ENCODE measurements around the gene ADARB2.
"Not testable (repeated sequence)": the region's sequence is repeated elsewhere in the genome, so short reads cannot be mapped to it uniquely, and the experiment has no call there.

ADARB2 gene

DNA sequence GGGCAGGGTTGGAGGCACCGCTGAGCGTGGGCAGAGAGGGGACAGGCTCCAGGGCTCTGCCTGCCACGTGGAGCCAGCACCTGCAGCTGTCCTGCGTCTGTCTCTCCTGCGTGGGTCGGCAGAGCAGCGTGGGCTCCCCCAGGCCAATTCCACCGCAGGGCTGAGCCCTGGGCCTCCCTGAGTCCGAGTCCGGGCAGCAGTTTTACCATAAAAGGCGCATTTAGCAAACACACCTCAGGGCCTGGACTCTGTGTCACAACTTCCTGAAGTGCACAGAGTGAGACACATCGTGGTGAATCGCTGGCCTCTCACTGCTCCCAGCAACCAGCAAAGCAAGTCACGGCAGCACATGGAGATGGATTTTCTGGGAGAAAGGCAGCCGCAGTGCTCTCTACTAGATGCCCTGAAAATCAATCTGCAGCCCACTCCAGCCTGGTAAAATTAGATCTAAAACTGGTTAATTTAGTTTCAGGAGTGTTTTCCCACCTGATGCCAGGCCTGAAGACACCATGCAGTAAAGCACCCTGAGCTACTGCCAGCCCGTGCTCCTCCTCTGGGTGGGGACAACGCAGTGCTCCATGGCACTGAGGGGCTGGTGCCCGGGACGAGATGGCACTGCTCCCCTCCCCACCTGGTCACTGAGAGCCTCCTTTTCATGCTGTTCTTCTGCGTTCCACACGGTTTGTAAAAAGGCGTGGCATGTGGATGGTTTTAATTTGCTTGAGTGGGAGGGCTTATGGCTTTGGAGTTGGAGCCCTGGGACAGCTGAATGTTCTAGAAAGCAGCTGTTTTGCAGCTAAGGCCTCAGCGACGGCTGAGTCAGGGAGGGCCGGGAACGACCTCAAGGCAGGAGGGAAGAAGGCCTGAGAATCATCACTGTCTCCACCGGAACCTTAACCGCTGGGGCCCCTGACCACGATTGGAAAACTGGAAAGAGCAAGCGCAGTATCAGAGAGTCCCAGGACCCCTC lies 336.9 kb downstream of the ADARB2 start:
- H3K27me3 ChIP-seq, result no peaks in the 10 kb centered on the region
- H3K36me3 ChIP-seq, result no peaks in the 10 kb centered on the region
- H3K9me3 ChIP-seq, result no peaks in the 10 kb centered on the region
- no peak overlapping the region for H3K27ac ChIP-seq
- TF ChIP-seq Cebpa-rat (IDR thresholded peaks at IDR 0.05), result no peak
- no peak overlapping the region for H3K4me3 ChIP-seq
- peak overlapping the region; percentile 28; the same call in 1 of the 2 replicates for H3K4me2 ChIP-seq
- H4K20me1 ChIP-seq, result no peaks in the 10 kb centered on the region
- peaks cover 11% of the 10 kb centered on the region for H3K4me1 ChIP-seq
- H3K9ac ChIP-seq, result no peak overlapping the region

DNA sequence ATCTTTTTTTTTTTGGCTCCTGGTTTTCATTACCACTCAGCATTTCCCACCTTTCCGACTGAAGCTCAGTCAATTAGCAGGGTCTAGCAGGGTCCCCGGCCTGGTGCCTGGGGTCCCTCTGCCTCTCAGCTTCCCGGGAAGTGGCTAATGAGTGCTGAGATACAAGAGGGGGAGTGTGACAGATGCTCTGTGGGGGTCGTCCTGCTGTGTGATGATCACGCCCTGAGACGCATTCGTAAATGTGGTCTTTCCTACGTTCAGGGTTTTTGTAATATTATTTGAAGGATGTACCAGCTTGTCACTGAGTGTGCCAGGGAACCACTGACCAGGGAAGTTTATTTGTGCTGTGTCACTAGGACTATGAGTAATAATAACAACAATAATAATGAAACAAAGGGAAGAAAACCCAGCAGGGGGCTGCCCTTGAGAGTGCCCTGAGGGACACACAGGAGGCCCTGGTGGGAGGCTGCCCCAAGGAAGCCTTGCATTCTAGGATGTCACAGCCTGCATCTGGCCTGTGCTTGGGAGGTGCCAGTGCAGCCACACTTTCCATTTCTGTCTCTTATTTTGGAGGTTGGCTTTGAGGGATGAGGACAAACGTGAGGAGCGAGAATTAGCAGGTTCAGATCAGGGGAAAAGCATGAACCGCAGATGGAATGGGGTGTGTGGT lies 337.8 kb downstream of the ADARB2 start:
- H3K4me2 ChIP-seq, result peak overlapping the region; percentile 28; the same call in 1 of the 2 replicates
- H3K4me1 ChIP-seq, result peaks cover 11% of the 10 kb centered on the region
- no peak overlapping the region for H3K27ac ChIP-seq
- no peaks in the 10 kb centered on the region for H3K9me3 ChIP-seq
- H3K9ac ChIP-seq, result no peak overlapping the region
- no peaks in the 10 kb centered on the region for H3K27me3 ChIP-seq
- no peak overlapping the region for H3K4me3 ChIP-seq
- no peaks in the 10 kb centered on the region for H3K36me3 ChIP-seq
- no peak for TF ChIP-seq Cebpa-rat (IDR thresholded peaks at IDR 0.05)
- H4K20me1 ChIP-seq, result no peaks in the 10 kb centered on the region

DNA sequence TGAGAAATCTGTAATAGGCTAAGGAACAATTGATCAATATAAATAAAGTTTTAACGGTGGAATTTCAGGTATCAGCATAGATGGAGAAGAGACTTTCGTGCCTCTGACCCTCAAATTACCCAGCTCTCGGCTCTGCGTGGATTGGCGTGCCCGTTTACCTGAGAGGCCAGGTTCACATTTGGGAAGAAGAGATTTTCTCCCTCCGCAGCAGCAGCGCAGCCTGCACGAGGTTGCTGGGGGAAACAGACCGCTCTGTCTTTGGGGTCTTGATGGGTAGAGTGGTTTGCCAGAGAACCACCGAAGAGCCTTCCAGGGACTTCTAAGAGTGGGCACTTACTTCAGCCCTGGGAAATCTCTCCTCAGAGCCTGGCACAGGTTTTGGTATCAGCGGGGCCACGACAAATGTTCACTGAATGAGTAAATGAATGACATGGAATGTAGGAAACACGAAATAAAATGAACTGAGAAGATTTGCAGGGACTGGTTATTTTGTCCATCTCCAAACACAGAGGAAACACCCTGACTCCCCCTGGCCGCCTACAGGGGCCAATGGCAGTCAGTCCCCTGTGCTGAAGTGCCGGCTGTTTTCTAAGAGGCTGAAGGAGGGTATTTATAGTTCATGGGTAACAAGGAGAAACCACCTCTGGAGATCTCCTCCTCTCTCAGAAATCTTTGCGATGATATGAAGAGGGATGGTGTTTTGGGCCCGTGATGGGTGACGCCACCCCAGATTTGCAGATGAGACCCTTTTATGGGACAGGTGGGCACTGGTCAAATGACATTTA lies 338.5 kb downstream of the ADARB2 start:
- H3K27ac ChIP-seq, result no peak overlapping the region
- peaks cover 11% of the 10 kb centered on the region for H3K4me1 ChIP-seq
- H3K36me3 ChIP-seq, result no peaks in the 10 kb centered on the region
- H3K9me3 ChIP-seq, result no peaks in the 10 kb centered on the region
- H3K4me2 ChIP-seq, result no peak overlapping the region
- no peak overlapping the region for H3K4me3 ChIP-seq
- no peaks in the 10 kb centered on the region for H3K27me3 ChIP-seq
- no peaks in the 10 kb centered on the region for H4K20me1 ChIP-seq
- no peak for TF ChIP-seq Cebpa-rat (IDR thresholded peaks at IDR 0.05)
- H3K9ac ChIP-seq, result no peak overlapping the region

DNA sequence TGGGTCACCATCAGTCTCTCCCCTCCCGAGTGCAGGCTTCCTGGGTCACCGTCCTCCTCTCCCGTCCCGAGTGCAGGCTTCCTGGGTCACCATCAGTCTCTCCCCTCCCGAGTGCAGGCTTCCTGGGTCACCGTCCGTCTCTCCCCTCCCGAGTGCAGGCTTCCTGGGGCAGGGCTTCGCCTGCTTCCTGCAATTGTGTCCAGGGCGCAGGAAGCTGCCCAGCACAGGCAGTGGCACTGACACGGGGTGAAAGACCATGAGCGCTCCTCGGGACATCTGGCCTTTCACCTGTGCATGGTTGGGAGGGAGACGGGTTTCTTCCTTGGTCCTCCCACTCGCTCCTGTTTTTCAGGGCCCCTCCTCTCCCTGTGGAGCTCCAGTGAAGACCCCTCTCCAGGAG lies 339.2 kb downstream of the ADARB2 start:
- not testable (repeated sequence) for H3K36me3 ChIP-seq, H3K27ac ChIP-seq, H3K9ac ChIP-seq, H3K9me3 ChIP-seq, H3K4me2 ChIP-seq, H3K4me3 ChIP-seq, H3K27me3 ChIP-seq, H4K20me1 ChIP-seq
- H3K4me1 ChIP-seq, result peaks cover 11% of the 10 kb centered on the region

DNA sequence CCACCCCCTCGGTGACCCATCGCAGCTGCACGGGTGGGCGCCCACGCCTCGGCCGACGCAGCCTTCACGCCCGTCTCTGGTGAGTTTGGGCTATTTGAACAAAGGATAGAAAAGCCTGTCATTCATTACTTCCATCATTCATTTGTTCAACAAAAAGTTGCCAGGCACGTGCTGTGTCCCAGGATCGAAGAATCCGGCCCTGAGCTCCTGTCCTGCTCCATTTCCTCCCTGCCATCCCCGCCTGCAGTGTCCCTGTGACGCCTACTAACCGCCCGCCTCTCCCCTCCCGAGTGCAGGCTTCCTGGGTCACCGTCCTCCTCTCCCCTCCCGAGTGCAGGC lies 341.1 kb downstream of the ADARB2 start:
- no peaks in the 10 kb centered on the region for H3K36me3 ChIP-seq
- no peak overlapping the region for H3K4me3 ChIP-seq
- no peaks in the 10 kb centered on the region for H4K20me1 ChIP-seq
- H3K4me2 ChIP-seq, result no peak overlapping the region
- H3K27me3 ChIP-seq, result no peaks in the 10 kb centered on the region
- H3K9me3 ChIP-seq, result no peaks in the 10 kb centered on the region
- no peak for TF ChIP-seq Cebpa-rat (IDR thresholded peaks at IDR 0.05)
- H3K9ac ChIP-seq, result no peak overlapping the region
- peaks cover 11% of the 10 kb centered on the region for H3K4me1 ChIP-seq
- H3K27ac ChIP-seq, result no peak overlapping the region

DNA sequence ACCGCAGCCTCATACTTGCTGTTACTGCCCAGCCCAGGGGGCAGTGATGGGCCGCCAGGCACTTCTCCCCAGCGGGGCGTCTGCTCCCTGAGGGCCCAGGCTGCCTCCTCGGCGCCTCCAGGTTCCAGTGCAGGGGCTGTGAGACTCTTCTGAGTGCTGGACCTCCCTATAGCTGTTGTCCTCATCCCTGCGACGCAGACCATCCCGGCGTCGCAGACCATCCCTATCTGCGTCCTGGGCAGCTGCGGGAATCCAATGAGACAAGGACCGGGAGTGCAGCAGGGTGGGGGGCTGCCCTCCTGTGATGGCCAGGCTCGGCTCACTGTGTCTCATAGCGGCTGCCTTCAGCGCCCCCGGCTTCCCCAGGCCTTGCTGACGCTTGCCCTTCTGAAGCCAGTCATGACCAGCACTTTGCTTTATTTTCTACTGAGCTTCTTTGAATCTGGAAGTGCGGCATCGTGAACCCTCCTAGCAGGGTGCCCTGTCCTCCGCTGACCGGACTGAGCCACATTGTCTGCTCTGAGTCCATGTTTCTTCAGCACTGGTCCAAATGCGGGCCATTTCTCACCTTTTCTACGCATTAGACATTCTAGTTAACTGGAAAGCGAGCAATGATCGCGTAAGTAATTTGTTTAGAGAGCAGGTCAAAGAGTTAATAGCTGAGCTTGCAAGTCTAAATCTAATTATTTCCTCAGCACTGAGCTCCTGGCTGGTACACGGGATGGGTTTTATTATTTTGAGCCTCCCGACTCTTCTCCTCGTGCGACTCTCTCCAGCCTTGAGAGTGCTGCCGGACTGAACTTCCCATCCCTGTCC lies 341.6 kb downstream of the ADARB2 start:
- Histone ChIP-seq H3K4me2 (no peak overlapping the region), H3K27me3 (no peaks in the 10 kb centered on the region), H3K27ac (no peak overlapping the region), H3K4me3 (no peak overlapping the region), H4K20me1 (no peaks in the 10 kb centered on the region), H3K36me3 (no peaks in the 10 kb centered on the region), H3K9me3 (no peaks in the 10 kb centered on the region), H3K4me1 (peaks cover 9% of the 10 kb centered on the region), H3K9ac (no peak overlapping the region)
- no peak for TF ChIP-seq Cebpa-rat (IDR thresholded peaks at IDR 0.05)

DNA sequence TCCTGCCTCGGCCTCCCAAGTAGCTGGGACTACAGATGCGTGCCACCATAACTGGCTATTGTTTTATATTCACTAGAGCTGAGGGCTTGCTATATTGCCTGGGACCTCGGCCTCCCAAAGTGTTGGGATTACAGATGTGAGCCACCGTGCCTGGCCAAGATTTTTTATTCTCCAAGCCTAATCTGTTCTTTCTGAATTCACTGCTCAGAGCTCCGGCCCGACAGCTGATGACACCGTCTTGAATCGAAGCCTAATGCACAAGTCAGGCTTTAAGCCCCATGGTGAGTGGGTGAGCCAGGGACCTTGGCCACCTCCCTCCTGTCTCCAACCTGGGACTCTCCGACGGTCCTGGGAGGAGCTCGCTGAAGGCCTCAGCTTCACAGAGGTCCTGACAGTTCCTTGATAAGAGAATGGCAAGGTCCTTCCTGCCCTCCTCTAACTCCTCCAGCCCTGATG lies 342.3 kb downstream of the ADARB2 start:
- H3K9me3 ChIP-seq, result no peaks in the 10 kb centered on the region
- no peaks in the 10 kb centered on the region for H3K27me3 ChIP-seq
- H3K4me2 ChIP-seq, result no peak overlapping the region
- peaks cover 2% of the 10 kb centered on the region for H3K4me1 ChIP-seq
- no peak overlapping the region for H3K4me3 ChIP-seq
- H3K9ac ChIP-seq, result no peak overlapping the region
- no peaks in the 10 kb centered on the region for H4K20me1 ChIP-seq
- H3K27ac ChIP-seq, result no peak overlapping the region
- TF ChIP-seq Cebpa-rat (IDR thresholded peaks at IDR 0.05), result no peak
- no peaks in the 10 kb centered on the region for H3K36me3 ChIP-seq

DNA sequence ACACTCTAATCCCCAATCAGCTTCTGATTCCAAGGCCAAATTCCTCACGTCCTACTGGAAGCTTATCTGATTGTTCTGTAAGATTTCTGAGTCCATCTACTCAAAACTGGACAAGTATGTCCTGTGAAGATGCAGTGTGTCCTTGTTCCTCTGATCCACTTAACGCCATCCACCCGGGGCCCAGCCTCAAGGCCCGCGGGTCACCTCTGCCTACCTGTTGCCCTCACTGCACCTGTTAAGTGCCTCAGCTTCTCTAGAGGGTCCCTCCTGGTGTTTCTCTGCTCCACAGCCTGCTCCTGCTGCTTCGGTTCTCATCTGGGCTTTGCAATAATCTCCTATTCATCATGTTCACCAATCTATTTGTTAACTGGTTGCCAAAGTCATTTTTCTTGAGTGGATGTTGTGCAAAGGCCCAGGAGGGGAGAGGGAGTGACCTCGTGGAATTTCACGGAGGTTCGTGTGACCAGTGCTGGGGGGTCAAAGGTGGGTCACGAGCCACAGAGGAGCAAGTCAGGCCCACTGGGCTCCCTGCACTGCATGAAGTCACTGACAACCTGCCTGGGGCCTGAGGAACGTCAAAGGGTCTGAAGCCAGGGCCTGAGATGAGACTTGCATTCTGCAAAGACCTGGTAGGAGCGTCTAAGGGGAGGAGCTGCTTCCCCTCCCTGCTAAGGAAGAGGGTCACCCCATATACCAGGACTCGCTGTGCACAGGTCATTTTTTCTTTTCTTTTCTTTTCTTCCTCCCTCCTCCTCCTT lies 343.0 kb downstream of the ADARB2 start:
- Histone ChIP-seq H3K36me3 (no peaks in the 10 kb centered on the region), H3K9ac (no peak overlapping the region), H3K4me1 (no peaks in the 10 kb centered on the region), H3K27ac (no peak overlapping the region), H4K20me1 (no peaks in the 10 kb centered on the region), H3K4me2 (no peak overlapping the region), H3K9me3 (no peaks in the 10 kb centered on the region), H3K27me3 (no peaks in the 10 kb centered on the region), H3K4me3 (no peak overlapping the region)
- TF ChIP-seq Cebpa-rat (IDR thresholded peaks at IDR 0.05), result no peak

Measured in BLaER1 (cell line).